Chondrocyte (in vitro differentiated cells): ENCODE results near the gene AMFR. TPM values are rescaled to one million over a fixed set of nuclear protein-coding genes. Genes with fewer than 3 reads are reported as not detected.

Experiments
- DNase-seq: peaks from one replicate; pipeline ENCODE4 v3.0.0; 2021; ENCODE audit warnings: mixed read lengths, low spot score
- H3K27ac Mint-ChIP-seq: one replicate; pipeline ENCODE4 v1.8.0; 2021; ENCODE audit warnings: mild to moderate bottlenecking, moderate library complexity, mixed read lengths; ENCODE audit not compliant: unreplicated experiment
- H3K27me3 Mint-ChIP-seq: 2 replicates; pipeline ENCODE4 v1.8.0; 2021; ENCODE audit warnings: low read depth, mixed read lengths
- H3K36me3 Mint-ChIP-seq: 2 replicates; pipeline ENCODE4 v1.8.0; 2021; ENCODE audit warnings: low read depth, mixed read lengths
- H3K4me1 Mint-ChIP-seq: 2 replicates; pipeline ENCODE4 v1.8.0; 2021; ENCODE audit warnings: low read depth, mild to moderate bottlenecking, mixed read lengths
- H3K4me3 Mint-ChIP-seq: one replicate; pipeline ENCODE4 v1.8.0; 2021; ENCODE audit warnings: mild to moderate bottlenecking, moderate library complexity, mixed read lengths; ENCODE audit not compliant: unreplicated experiment
- H3K9me3 Mint-ChIP-seq: 2 replicates; pipeline ENCODE4 v1.8.0; 2021; ENCODE audit warnings: low read depth, mixed read lengths
- CTCF ChIP-seq: fragments of 200-600 bp; sonication (generic); IDR thresholded peaks from 2 replicates; pipeline ENCODE4 v1.5.0; 2021; ENCODE audit warnings: antibody characterized with exemption, mild to moderate bottlenecking, moderate library complexity
- total RNA-seq: library from RNA; stranded (reverse); gene quantifications from 3 replicates; pipeline ENCODE4 v1.2.1, GENCODE V29; 2021

Gene AMFR
- total RNA-seq, 1 donor from 2014 or later: 104 TPM

- peak overlapping the region; percentile 98 for H3K27ac Mint-ChIP-seq
- H3K4me3 Mint-ChIP-seq: peak overlapping the region; percentile 74
- no peaks in the 10 kb centered on the region for H3K27me3 Mint-ChIP-seq
- no peaks in the 10 kb centered on the region for H3K9me3 Mint-ChIP-seq
- peaks cover 31% of the 10 kb centered on the region for H3K4me1 Mint-ChIP-seq
- H3K36me3 Mint-ChIP-seq: no peaks in the 10 kb centered on the region
- DNase-seq: peak; percentile 81
- TF ChIP-seq CTCF: no peak
Measured at GRCh38 chr16:56355786-56356275, 69.5 kb downstream of the AMFR start.

- Mint-ChIP-seq H3K36me3 (no peaks in the 10 kb centered on the region), H3K27ac (no peak overlapping the region), H3K4me1 (peaks cover 31% of the 10 kb centered on the region), H3K4me3 (no peak overlapping the region), H3K27me3 (no peaks in the 10 kb centered on the region), H3K9me3 (no peaks in the 10 kb centered on the region)
- no peak for DNase-seq
- TF ChIP-seq CTCF: no peak
Measured at GRCh38 chr16:56355221-56355620, 70.1 kb downstream of the AMFR start.

DNA sequence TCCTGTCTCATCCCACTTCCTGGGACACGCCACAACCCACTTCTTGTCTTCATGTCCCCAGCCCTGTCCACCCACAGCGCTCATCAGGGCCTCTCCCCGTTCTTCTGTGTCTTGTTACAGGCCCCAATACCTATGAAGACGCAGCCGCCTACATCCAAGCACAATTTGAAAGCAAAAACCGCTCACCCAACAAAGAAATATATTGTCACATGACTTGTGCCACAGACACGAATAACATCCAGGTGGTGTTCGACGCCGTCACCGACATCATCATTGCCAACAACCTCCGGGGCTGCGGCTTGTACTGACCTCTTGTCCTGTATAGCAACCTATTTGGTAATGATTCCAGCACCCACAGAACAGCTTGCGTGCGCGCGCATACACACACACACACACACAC is 70.6 kb downstream of the AMFR start:
- H3K4me3 Mint-ChIP-seq: no peak overlapping the region
- H3K36me3 Mint-ChIP-seq: no peaks in the 10 kb centered on the region
- H3K27me3 Mint-ChIP-seq: no peaks in the 10 kb centered on the region
- no peak for TF ChIP-seq CTCF
- H3K4me1 Mint-ChIP-seq: peaks cover 31% of the 10 kb centered on the region
- H3K9me3 Mint-ChIP-seq: no peaks in the 10 kb centered on the region
- no peak for DNase-seq
- H3K27ac Mint-ChIP-seq: no peak overlapping the region

- no peak overlapping the region for H3K4me3 Mint-ChIP-seq
- no peak overlapping the region for H3K27ac Mint-ChIP-seq
- H3K9me3 Mint-ChIP-seq: no peaks in the 10 kb centered on the region
- DNase-seq: no peak
- no peaks in the 10 kb centered on the region for H3K36me3 Mint-ChIP-seq
- no peaks in the 10 kb centered on the region for H3K27me3 Mint-ChIP-seq
- no peak for TF ChIP-seq CTCF
- peaks cover 31% of the 10 kb centered on the region for H3K4me1 Mint-ChIP-seq
Measured at GRCh38 chr16:56354016-56354415, 71.3 kb downstream of the AMFR start.

DNA sequence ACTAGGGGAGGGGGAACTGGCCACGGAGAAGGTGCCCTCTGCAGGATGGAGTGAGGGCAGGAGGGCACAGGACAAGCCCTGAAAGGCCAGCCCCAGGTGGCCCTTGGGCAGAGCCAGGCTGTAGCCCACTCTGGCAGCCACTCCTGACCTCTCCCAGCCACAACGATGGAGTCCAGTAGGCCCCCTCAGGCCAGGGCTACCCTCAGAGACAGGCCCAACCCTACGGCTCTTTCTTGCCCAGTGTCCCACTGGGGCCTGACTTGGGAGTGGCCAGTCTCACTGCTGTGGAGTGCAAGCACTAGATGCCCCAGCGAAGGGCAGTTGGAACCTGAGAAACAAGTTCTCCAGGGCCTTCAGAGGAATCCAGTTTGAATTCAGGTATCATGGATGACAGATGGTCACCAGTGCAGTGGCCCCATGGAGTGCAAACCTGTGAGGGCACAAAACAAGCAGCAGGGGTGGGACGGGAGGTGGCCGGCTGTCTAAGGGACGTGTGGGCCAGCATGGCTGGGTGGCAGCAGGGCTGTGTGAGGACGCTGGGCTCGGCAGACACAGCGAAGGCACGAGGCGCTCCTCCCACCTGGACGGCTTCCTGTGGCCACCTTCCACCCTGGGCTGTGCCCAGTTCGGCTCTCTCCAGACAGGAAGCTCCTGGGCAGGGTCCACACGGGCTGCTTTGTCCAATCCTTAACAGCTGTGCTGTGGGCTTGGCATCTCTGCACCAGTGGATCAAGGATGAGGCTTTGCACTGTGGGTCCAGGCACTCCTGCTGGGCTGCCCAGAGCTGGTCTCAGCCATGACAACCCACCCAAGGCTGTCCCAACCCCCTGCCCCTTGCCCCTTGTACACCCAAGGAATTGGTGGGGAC is 72.1 kb downstream of the AMFR start:
- H3K27me3 Mint-ChIP-seq: no peaks in the 10 kb centered on the region
- no peaks in the 10 kb centered on the region for H3K36me3 Mint-ChIP-seq
- peak; percentile 90 for DNase-seq
- H3K9me3 Mint-ChIP-seq: no peaks in the 10 kb centered on the region
- no peak overlapping the region for H3K27ac Mint-ChIP-seq
- peaks cover 29% of the 10 kb centered on the region for H3K4me1 Mint-ChIP-seq
- no peak for TF ChIP-seq CTCF
- H3K4me3 Mint-ChIP-seq: no peak overlapping the region
